HTERT RPE-1 (cell line): Measurements from ENCODE around the gene ALK.

Experiments used
- in situ Hi-C: fragments of 300-500 bp; cut with MboI; formaldehyde crosslinking; loops from 4 replicates; pipeline ENCODE4 v1.14.3; 2020; ENCODE audit warnings: low sequenced_read_pairs

ALK gene

DNA sequence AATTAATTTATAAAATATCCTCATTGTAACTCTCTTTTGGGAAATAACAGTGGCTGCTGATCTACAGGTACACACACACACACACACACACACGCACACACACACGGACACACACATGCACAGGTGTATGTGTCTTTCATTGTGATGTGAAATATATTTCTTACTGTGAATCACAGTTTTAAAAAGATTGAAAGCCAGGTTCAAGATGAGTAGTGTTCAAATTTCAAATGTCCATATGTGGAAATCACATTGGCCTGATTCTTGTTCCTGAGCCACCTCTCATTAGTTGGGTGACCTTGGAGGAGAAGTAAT is 372.4 kb downstream of the ALK start:
- in situ Hi-C loops, result no loop called here

DNA sequence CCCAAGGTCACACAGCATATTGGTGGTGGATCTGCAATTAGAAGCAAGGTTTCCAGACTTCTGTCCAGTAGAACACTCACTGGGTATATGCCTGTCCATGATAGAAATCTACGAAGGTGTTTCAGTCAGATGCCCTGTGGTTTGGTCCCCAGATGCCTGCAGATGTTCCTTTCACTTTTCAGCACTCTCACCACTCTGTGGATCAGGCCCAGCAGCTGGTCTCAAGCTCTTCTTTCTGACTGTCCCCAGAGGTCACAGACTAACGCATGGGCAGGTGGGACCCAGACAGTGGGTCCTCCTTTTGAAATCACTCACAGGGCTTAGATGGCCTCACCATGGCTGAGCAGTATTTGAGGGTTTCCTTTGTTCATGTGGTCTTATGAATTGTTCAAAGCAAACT is 376.5 kb downstream of the ALK start:
- in situ Hi-C loops, result no loop called here

DNA sequence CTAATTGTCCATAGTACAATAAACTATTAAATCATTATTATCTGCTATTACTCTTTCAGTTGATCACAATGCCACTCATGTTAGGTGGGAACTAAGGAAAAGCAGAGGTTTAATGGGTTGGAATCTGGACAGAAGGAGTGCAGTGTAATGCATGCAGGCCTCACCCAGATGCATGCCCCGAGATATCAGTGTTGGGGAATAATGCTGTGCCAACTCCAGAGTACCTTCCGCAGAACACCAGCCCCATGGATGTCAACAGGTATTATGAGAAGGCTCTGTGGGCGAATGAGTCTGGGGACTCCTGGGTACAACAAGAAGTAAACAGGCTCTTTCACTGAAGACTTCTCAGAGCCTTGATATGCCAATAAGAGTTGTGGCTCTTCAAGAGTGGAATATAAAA is 377.4 kb downstream of the ALK start:
- in situ Hi-C loops, result no loop called here

- in situ Hi-C loops, result no loop called here
These were observed 386.2 kb downstream of the ALK start for GRCh38 chr2:29535188-29535587.

DNA sequence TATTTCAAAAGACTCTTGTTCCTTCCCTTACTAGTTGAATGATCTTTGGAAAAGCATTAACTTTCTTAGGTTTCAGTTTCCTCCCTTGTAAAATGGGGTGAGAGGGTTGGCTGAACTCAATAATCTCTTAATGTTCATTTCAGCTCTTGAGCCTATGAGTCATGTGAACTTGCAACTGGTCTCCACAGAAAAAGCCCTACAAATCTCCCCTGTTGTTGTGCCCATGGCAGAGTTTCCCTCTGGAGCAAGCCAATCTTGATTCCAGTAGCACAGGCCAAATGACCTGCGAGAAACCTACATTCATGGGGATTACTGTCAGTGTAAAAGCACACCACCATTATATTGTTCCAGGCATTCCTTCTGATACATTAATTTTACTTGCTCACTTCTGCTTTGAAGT is 388.9 kb downstream of the ALK start:
- in situ Hi-C loops, result no loop called here

DNA sequence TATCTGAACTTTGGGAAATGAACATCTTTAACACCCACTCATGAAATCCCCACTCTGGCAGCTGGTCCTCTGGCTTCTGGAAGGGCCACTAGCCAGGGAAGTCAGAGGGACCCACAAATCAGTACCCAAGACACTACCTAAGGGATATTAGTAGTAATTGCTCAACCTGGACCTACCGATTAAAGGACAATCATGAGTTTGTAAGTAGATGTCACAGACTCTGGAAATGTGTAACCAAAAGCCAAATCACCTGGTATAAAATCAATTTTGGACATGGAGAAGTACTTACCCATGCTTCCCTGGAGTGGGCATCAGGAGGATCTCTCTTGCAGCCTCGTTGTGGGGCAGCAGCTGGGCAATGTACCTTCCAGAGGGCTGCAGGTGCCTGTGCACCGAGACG is 389.8 kb downstream of the ALK start:
- in situ Hi-C loops, result no loop called here

GRCh38 chr2:29530281-29530680 is 391.1 kb downstream of the ALK start:
- in situ Hi-C loops, result no loop called here

- in situ Hi-C loops, result no loop called here
These were observed 392.4 kb downstream of the ALK start for GRCh38 chr2:29528891-29529520.

DNA sequence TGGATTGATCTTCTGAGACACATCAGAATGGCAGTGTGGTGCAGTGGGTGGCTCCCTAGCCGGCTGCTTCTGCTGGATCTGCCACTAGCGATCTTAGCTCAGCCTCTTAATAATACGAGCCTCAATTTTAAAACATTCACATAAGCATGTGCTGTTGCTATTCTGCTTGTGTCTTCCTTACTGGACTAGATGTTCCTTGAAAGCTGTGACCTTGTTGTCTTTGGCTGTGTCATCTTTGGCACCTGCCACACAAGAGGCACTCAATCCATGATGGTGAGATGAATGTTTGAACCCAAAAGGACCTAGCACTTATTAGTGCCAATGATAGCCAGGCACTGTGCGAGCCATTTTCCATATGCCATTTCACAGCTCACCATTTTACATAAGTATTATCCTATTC is 393.0 kb downstream of the ALK start:
- in situ Hi-C loops, result no loop called here

DNA sequence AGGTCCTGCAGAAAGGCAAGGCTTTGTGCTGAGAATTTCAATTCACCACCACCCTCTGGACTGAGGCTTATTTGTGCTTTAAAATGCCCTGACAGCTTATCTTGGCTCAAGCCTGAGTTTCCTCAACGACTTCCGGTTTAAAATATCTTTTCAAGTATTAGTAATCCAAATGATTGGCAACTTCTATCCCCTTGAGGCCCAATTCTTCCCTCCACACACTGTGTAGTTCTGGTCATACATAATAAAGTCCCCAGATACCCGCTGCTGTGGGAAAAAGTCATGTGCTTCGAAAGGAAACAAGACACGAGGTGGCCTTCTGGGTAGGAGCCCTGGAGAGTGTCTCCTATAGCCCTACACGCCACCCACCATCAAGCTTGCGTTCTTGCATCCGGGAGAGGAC is 393.4 kb downstream of the ALK start:
- in situ Hi-C loops, result no loop called here

- in situ Hi-C loops, result no loop called here
These were observed 394.5 kb downstream of the ALK start for GRCh38 chr2:29526587-29527586.

DNA sequence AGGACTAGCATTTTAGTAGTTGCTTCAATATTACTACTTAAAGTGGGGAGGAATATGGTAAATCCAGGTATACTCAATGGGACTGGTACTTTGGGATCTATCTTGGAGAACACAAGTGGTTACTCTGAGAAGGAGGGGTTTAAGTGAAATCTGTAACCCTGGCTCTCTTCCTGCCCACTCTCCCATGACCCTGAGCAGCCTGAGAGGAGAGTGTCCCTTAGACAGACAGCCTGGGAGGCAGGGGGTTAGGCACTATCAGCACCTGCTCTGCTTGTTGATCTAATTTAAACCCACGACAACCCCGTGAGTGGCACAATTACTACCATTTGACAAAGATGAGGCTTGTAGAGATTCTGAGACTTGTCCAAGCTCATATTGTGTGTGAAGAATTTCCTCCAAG is 395.5 kb downstream of the ALK start:
- in situ Hi-C loops, result no loop called here

DNA sequence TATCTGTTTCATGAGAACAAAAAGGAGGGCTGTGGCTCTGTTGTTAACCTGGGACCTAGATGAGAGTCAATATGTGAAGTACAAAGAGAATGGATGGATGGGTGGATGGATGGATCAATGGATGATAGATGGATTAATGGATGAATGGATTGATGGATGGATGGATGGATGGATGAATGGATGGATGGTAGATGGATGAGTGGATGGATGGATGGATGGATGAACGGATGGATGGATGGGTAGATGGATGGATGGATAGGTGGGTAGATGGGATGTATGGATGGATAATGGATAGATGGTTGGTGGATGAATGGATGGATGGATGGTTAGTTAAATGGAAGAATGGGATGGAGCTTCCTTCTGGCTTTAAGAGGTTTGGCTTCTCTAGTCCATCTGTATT is 396.7 kb downstream of the ALK start:
- in situ Hi-C loops, result no loop called here

- in situ Hi-C loops, result no loop called here
These were observed 398.3 kb downstream of the ALK start for GRCh38 chr2:29522951-29523669.

GRCh38 chr2:29520001-29520400 is 401.4 kb downstream of the ALK start:
- in situ Hi-C loops, result no loop called here

- in situ Hi-C loops, result no loop called here
These were observed 402.0 kb downstream of the ALK start for GRCh38 chr2:29519338-29519925.

DNA sequence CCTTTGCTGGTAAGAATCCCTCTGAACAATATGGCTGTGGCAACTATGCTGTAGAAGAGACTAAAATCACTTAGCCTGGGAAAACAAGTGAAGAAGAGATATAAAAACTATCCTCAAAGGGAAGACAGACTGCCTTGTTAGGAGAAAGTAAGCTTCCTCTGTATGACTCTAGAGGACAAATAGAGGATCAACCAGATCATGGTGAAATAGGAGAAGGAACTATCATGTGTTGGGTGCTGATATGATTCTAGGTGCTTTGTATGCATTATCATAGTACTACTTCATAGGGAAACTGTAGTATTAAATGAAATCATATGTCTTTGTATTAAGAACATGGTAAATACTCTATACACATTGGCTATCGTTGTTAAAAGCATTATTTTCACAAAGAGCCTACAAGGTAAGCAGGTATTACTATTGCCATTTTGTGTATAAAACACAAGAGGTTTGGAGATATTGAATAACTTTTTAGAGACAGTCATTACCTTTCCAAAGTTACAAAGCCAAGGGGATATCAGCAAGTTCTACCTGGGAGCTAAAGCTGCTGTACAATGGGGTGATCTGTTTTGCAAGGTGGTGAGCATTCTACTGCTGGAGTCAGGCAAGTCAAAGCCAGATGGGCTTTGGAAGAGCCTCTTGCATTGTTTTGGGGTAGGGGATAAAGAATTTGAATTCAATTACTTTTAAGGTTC is 402.6 kb downstream of the ALK start:
- in situ Hi-C loops, result no loop called here

DNA sequence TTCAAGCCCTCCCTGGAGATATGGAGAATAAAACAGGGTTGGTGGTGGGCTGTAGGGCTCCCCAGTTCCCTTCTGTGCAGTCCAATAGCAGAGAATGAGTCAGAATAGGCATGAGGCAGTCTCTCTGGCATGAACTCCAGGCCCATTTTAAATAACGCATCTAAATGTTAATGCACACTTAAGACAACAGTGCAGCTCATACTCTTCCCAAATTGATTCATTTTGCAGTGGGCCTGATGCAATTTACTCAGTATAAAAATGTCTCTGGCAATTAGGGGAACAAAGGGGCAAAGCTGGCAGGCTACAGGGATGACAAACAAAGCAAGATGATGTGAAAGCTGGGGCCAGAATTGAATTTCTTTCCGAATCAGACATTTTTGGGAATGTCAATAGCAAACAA is 403.4 kb downstream of the ALK start:
- in situ Hi-C loops, result no loop called here

DNA sequence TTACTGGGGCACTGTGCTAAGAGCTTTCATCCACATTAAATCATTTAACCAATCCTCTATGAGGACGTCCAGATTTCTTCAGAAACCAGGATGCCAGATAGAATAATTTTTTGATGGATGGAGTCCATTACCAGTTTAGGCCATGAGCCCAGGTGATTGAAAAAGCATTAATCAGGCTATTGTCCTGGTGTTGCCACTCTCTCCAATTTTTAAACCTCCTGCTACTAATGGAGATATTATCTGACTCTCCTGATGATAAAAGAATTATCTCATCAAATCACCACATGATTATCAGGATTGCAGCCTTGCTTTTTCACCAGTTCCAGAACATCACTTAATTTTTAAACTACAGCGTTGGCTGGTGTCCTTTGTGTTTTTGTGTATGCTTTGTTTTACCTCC is 404.0 kb downstream of the ALK start:
- in situ Hi-C loops, result no loop called here

GRCh38 chr2:29516767-29517166 is 404.6 kb downstream of the ALK start:
- in situ Hi-C loops, result no loop called here

DNA sequence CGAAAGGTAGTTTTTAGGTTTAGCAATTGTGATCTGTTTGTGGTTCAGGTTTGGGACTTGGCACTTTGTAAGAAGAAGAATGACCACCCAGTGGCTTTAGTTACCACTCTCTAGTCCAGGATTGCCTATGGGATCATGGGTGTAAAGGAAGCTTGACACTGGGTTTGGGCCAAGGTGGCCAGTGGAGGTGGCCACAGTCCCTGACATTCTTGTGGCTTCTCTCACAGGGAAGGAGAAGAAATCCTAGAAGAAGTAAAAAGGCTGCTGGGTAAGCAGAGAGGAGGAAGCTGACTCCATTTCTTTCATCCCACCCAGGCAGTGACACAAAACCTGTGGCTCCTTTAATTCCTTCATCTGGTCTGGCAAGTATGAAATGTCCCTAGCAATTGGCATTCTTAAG is 411.5 kb downstream of the ALK start:
- in situ Hi-C loops, result no loop called here
